Testis (tissue), 2 donors: ENCODE measurements around the gene MTERF2.

Experiments
- CTCF ChIP-seq, 3 experiments: fragments of 450-650 bp in 2 of 3; fragments of 200-600 bp in 1 of 3; sonication (generic) in 1 of 3; IDR thresholded peaks; one replicate each; pipeline ENCODE4 v1.5.1; 2016 to 2019; ENCODE audit warnings: antibody characterized with exemption in 3 of 3, mild to moderate bottlenecking in 2 of 3, moderate library complexity in 1 of 3
- POLR2A ChIP-seq: fragments of 450-650 bp; IDR thresholded peaks from one replicate; pipeline ENCODE4 v1.6.1; 2017; ENCODE audit warnings: antibody characterized with exemption, mild to moderate bottlenecking, moderate library complexity

- no peak for TF ChIP-seq CTCF (IDR thresholded peaks at IDR 0.05)
- no peak for TF ChIP-seq POLR2A
Measured at GRCh38 chr12:106974511-106974910, 12.4 kb downstream of the MTERF2 start.
